Muscle layer of duodenum (tissue), 2 donors: ENCODE measurements around the gene SLC6A6.
A peak's percentile ranks its signal among the peaks of the same experiment; 100 is the strongest.
"Not testable (repeated sequence)": the region's sequence is repeated elsewhere in the genome, so short reads cannot be mapped to it uniquely, and the experiment has no call there.

ENCODE experiments used
- H3K27ac ChIP-seq: one replicate; pipeline ENCODE4 v1.7.0; 2013; ENCODE audit warnings: mild to moderate bottlenecking, low read length
- H3K27me3 ChIP-seq: one replicate; pipeline ENCODE4 v1.7.0; 2013; ENCODE audit warnings: low read depth, mild to moderate bottlenecking, control low read depth, low read length
- H3K36me3 ChIP-seq, 2 donors: one replicate each; pipeline ENCODE4 v1.7.0; 2013; ENCODE audit warnings: low read length in 2 of 2, control low read depth in 1 of 2, mild to moderate bottlenecking in 1 of 2; ENCODE audit not compliant: insufficient read depth in 2 of 2, control insufficient read depth in 1 of 2
- H3K4me1 ChIP-seq, 2 donors: one replicate each; pipeline ENCODE4 v1.7.0; 2013; ENCODE audit warnings: low read length in 2 of 2, mild to moderate bottlenecking in 2 of 2, control low read depth in 1 of 2, moderate library complexity in 1 of 2; ENCODE audit not compliant: insufficient read depth in 2 of 2, control insufficient read depth in 1 of 2
- H3K4me3 ChIP-seq, 2 donors: one replicate each; pipeline ENCODE4 v1.7.0; 2013; ENCODE audit warnings: low read length in 2 of 2, low read depth in 1 of 2, mild to moderate bottlenecking in 1 of 2
- H3K9me3 ChIP-seq, 2 donors: one replicate each; pipeline ENCODE4 v1.7.0; 2013; ENCODE audit warnings: low read length in 2 of 2, control low read depth in 1 of 2, mild to moderate bottlenecking in 1 of 2; ENCODE audit not compliant: control insufficient read depth in 1 of 2
- donor health status: healthy.

The SLC6A6 gene

GRCh38 chr3:14403619-14404155, 1.3 kb downstream of the SLC6A6 start:
- Histone ChIP-seq H3K4me1 (peaks cover 6 to 39% of the 10 kb centered on the region in 2 donors), H3K36me3 (no peaks in the 10 kb centered on the region), H3K27me3 (no peaks in the 10 kb centered on the region), H3K4me3 (peak overlapping the region; percentile 83 to 96), H3K9me3 (no peaks in the 10 kb centered on the region), H3K27ac (peak overlapping the region; percentile 67)

GRCh38 chr3:14404186-14404585, 1.8 kb downstream of the SLC6A6 start:
- Histone ChIP-seq H3K4me3 (peak overlapping the region; percentile 83 to 96), H3K36me3 (no peaks in the 10 kb centered on the region), H3K4me1 (peaks cover 6 to 39% of the 10 kb centered on the region in 2 donors), H3K27me3 (no peaks in the 10 kb centered on the region), H3K9me3 (no peaks in the 10 kb centered on the region), H3K27ac (no peak overlapping the region)

GRCh38 chr3:14404631-14405359, 2.4 kb downstream of the SLC6A6 start:
- no peak overlapping the region for H3K27ac ChIP-seq
- H3K36me3 ChIP-seq = no peaks in the 10 kb centered on the region
- H3K4me3 ChIP-seq = peak overlapping the region; percentile 83 to 96
- peaks cover 6 to 39% of the 10 kb centered on the region in 2 donors for H3K4me1 ChIP-seq
- H3K9me3 ChIP-seq = no peaks in the 10 kb centered on the region
- no peaks in the 10 kb centered on the region for H3K27me3 ChIP-seq

GRCh38 chr3:14405360-14406238, 3.2 kb downstream of the SLC6A6 start:
- H3K36me3 ChIP-seq = no peaks in the 10 kb centered on the region
- H3K4me1 ChIP-seq = peaks cover 6 to 39% of the 10 kb centered on the region in 2 donors
- H3K9me3 ChIP-seq = no peaks in the 10 kb centered on the region
- no peaks in the 10 kb centered on the region for H3K27me3 ChIP-seq
- no peak overlapping the region for H3K27ac ChIP-seq
- H3K4me3 ChIP-seq = peak overlapping the region in 1 of 2 donors; percentile 83

GRCh38 chr3:14406336-14406735, 3.9 kb downstream of the SLC6A6 start:
- Histone ChIP-seq H3K27ac (no peak overlapping the region), H3K4me3 (no peak overlapping the region), H3K4me1 (peaks cover 6 to 39% of the 10 kb centered on the region in 2 donors), H3K9me3 (no peaks in the 10 kb centered on the region), H3K36me3 (peaks cover 0 to 4% of the 10 kb centered on the region in 2 donors), H3K27me3 (no peaks in the 10 kb centered on the region)

GRCh38 chr3:14406766-14407165, 4.4 kb downstream of the SLC6A6 start:
- no peaks in the 10 kb centered on the region for H3K27me3 ChIP-seq
- H3K36me3 ChIP-seq = peaks cover 0 to 6% of the 10 kb centered on the region in 2 donors
- H3K9me3 ChIP-seq = no peaks in the 10 kb centered on the region
- peaks cover 6 to 39% of the 10 kb centered on the region in 2 donors for H3K4me1 ChIP-seq
- H3K4me3 ChIP-seq = no peak overlapping the region
- no peak overlapping the region for H3K27ac ChIP-seq

GRCh38 chr3:14407203-14407602, 4.8 kb downstream of the SLC6A6 start:
- Histone ChIP-seq H3K4me1 (peaks cover 6 to 35% of the 10 kb centered on the region in 2 donors), H3K4me3 (no peak overlapping the region), H3K9me3 (no peaks in the 10 kb centered on the region), H3K27ac (no peak overlapping the region), H3K27me3 (no peaks in the 10 kb centered on the region), H3K36me3 (peaks cover 0 to 6% of the 10 kb centered on the region in 2 donors)

- not testable (repeated sequence) for H3K36me3 ChIP-seq, H3K9me3 ChIP-seq, H3K27ac ChIP-seq, H3K4me3 ChIP-seq, H3K27me3 ChIP-seq
- peaks cover 2 to 12% of the 10 kb centered on the region in 2 donors for H3K4me1 ChIP-seq
Measured at GRCh38 chr3:14409779-14410063, 7.3 kb downstream of the SLC6A6 start.

- H3K27ac ChIP-seq = no peak overlapping the region
Measured at GRCh38 chr3:14410106-14410502, 7.7 kb downstream of the SLC6A6 start.

GRCh38 chr3:14410503-14411165, 8.2 kb downstream of the SLC6A6 start:
- Histone ChIP-seq H3K9me3 (no peaks in the 10 kb centered on the region), H3K27me3 (no peaks in the 10 kb centered on the region), H3K27ac (no peak overlapping the region), H3K36me3 (peaks cover 0 to 6% of the 10 kb centered on the region in 2 donors), H3K4me1 (peaks cover 0 to 5% of the 10 kb centered on the region in 2 donors), H3K4me3 (no peak overlapping the region)

More at GRCh38 chr3:14410106-14410502, 7.7 kb downstream of the SLC6A6 start:
- Histone ChIP-seq H3K4me3 (no peak overlapping the region), H3K9me3 (no peaks in the 10 kb centered on the region), H3K27me3 (no peaks in the 10 kb centered on the region), H3K4me1 (peaks cover 0 to 9% of the 10 kb centered on the region in 2 donors), H3K36me3 (peaks cover 0 to 6% of the 10 kb centered on the region in 2 donors)

GRCh38 chr3:14411166-14411526, 8.7 kb downstream of the SLC6A6 start:
- H3K9me3 ChIP-seq = no peaks in the 10 kb centered on the region
- no peak overlapping the region for H3K27ac ChIP-seq
- H3K36me3 ChIP-seq = peaks cover 0 to 6% of the 10 kb centered on the region in 2 donors
- no peak overlapping the region for H3K4me3 ChIP-seq
- H3K27me3 ChIP-seq = no peaks in the 10 kb centered on the region
- H3K4me1 ChIP-seq = peaks cover 0 to under 1% of the 10 kb centered on the region in 2 donors
